GM23338 (cell line): Measurements from ENCODE around the gene MELTF. TPM values are rescaled to one million over a fixed set of nuclear protein-coding genes. Genes with fewer than 3 reads are reported as not detected.

Experiments
- ATAC-seq: fragments of 200-7000 bp; cut with Tn5 transposase; 3 replicates; pipeline ENCODE4 v1.9.1; 2020
- DNase-seq: peaks from one replicate; pipeline ENCODE4 v3.0.0-alpha.2; 2015; ENCODE audit warnings: low spot score
- H2AFZ ChIP-seq: fragments of 200-600 bp; sonication (generic); 2 replicates; pipeline ENCODE4 v1.8.0; 2016; ENCODE audit warnings: antibody characterized with exemption, mild to moderate bottlenecking, moderate library complexity
- H3F3A ChIP-seq: fragments of 200-600 bp; sonication (generic); replicated peaks from 2 replicates; pipeline ENCODE4 v1.8.0; 2017; ENCODE audit warnings: antibody characterized with exemption, mixed run types, low read depth
- H3K27ac ChIP-seq: fragments of 200-600 bp; sonication (generic); 2 replicates; pipeline ENCODE4 v1.6.1; 2016; ENCODE audit warnings: low read depth
- H3K27me3 ChIP-seq: fragments of 200-600 bp; sonication (generic); 2 replicates; pipeline ENCODE4 v1.8.0; 2016; ENCODE audit warnings: mild to moderate bottlenecking, mixed run types, moderate library complexity; ENCODE audit not compliant: insufficient read depth
- H3K36me3 ChIP-seq: fragments of 200-600 bp; sonication (generic); 2 replicates; pipeline ENCODE4 v1.8.0; 2016; ENCODE audit warnings: mild to moderate bottlenecking; ENCODE audit not compliant: insufficient read depth
- H3K4me1 ChIP-seq: fragments of 200-600 bp; sonication (generic); 2 replicates; pipeline ENCODE4 v1.8.0; 2016; ENCODE audit warnings: mild to moderate bottlenecking, moderate library complexity; ENCODE audit not compliant: insufficient read depth
- H3K4me2 ChIP-seq: fragments of 200-600 bp; sonication (generic); 2 replicates; pipeline ENCODE4 v1.7.1; 2017; ENCODE audit warnings: mixed run types
- H3K4me3 ChIP-seq: fragments of 200-600 bp; sonication (generic); 2 replicates; pipeline ENCODE4 v1.6.1; 2016; ENCODE audit warnings: mixed run types
- H3K79me2 ChIP-seq: fragments of 200-600 bp; sonication (generic); replicated peaks from 2 replicates; pipeline ENCODE4 v1.8.0; 2017; ENCODE audit warnings: mild to moderate bottlenecking; ENCODE audit not compliant: insufficient read depth
- H3K9me2 ChIP-seq: fragments of 200-600 bp; sonication (generic); 2 replicates; pipeline ENCODE4 v1.8.0; 2017; ENCODE audit not compliant: insufficient read depth
- H4K20me1 ChIP-seq: fragments of 200-600 bp; sonication (generic); replicated peaks from 2 replicates; pipeline ENCODE4 v1.8.0; 2017; ENCODE audit warnings: mild to moderate bottlenecking; ENCODE audit not compliant: insufficient read depth
- H3K27ac Mint-ChIP-seq: 2 replicates; pipeline ENCODE4 v1.8.0; 2020; ENCODE audit warnings: inconsistent platforms, mild to moderate bottlenecking, moderate library complexity, mixed read lengths
- H3K27me3 Mint-ChIP-seq: 3 replicates; pipeline ENCODE4 v1.8.0; 2022; ENCODE audit warnings: low read depth, mild to moderate bottlenecking, moderate library complexity, mixed read lengths, inconsistent platforms; ENCODE audit not compliant: insufficient read depth, poor library complexity
- H3K36me3 Mint-ChIP-seq: 3 replicates; pipeline ENCODE4 v1.8.0; 2021; ENCODE audit warnings: low read depth, mild to moderate bottlenecking, inconsistent platforms, moderate library complexity, mixed read lengths
- H3K4me1 Mint-ChIP-seq: 3 replicates; pipeline ENCODE4 v1.8.0; 2020; ENCODE audit warnings: mild to moderate bottlenecking, inconsistent platforms, mixed read lengths
- H3K4me3 Mint-ChIP-seq: 3 replicates; pipeline ENCODE4 v1.8.0; 2021; ENCODE audit warnings: moderate library complexity, mild to moderate bottlenecking, inconsistent platforms, mixed read lengths
- H3K9me3 Mint-ChIP-seq: 3 replicates; pipeline ENCODE4 v1.8.0; 2020; ENCODE audit warnings: moderate library complexity, mild to moderate bottlenecking, inconsistent platforms, mixed read lengths
- CREB1 ChIP-seq: fragments of 250-450 bp; sonication (Bioruptor Pico); IDR thresholded peaks from 2 replicates; pipeline ENCODE4 v1.5.0; 2020; ENCODE audit warnings: low read depth, mild to moderate bottlenecking, moderate library complexity
- EZH2 ChIP-seq: fragments of 200-600 bp; sonication (generic); IDR thresholded peaks from one replicate; pipeline ENCODE4 v1.8.0; 2017; ENCODE audit warnings: antibody characterized with exemption, mild to moderate bottlenecking, low read depth; ENCODE audit not compliant: unreplicated experiment
- EZH2phosphoT487 ChIP-seq: fragments of 200-600 bp; sonication (generic); IDR thresholded peaks from one replicate; pipeline ENCODE4 v1.8.1; 2018; ENCODE audit warnings: antibody characterized with exemption; ENCODE audit not compliant: unreplicated experiment
- JUNB ChIP-seq: IDR thresholded peaks from one replicate; pipeline ENCODE4 v1.6.1; 2016; ENCODE audit warnings: antibody characterized with exemption; ENCODE audit not compliant: unreplicated experiment
- POLR2AphosphoS5 ChIP-seq: IDR thresholded peaks from 2 replicates; pipeline ENCODE4 v1.6.1; 2016; ENCODE audit warnings: antibody characterized with exemption, low read depth
- STAT1 ChIP-seq: IDR thresholded peaks from one replicate; pipeline ENCODE4 v1.6.1; 2016; ENCODE audit warnings: antibody characterized with exemption; ENCODE audit not compliant: unreplicated experiment
- ZNF114 ChIP-seq: fragments of 250-450 bp; sonication (Bioruptor Pico); IDR thresholded peaks from 2 replicates; pipeline ENCODE4 v1.5.0; 2020; ENCODE audit warnings: mild to moderate bottlenecking, moderate library complexity
- ZNF331 ChIP-seq: fragments of 250-450 bp; sonication (Bioruptor Pico); IDR thresholded peaks from 2 replicates; pipeline ENCODE4 v1.5.0; 2020; ENCODE audit warnings: low read depth, mild to moderate bottlenecking, moderate library complexity
- polyA plus RNA-seq: library from polyadenylated mRNA; unstranded; fragments of >200 nt; fragmentation: Nextera tagmentation; extraction: Ambion mirVana; gene quantifications from 2 replicates; pipeline ENCODE4 v1.2.1, GENCODE V29; 2016
- total RNA-seq: library from RNA; depleted of rRNA; stranded (reverse); fragments of >200 nt; shearing (Covaris generic); gene quantifications from 2 replicates; pipeline ENCODE4 v1.2.3, GENCODE V29; 2014
- TF ChIP-seq, protein P1 (sequence below): IDR thresholded peaks from one replicate; pipeline ENCODE4 v1.6.1; 2018; ENCODE audit warnings: antibody characterized with exemption; ENCODE audit not compliant: unreplicated experiment
- TF ChIP-seq, protein P2 (sequence below): fragments of 250-450 bp; sonication (Bioruptor Pico); IDR thresholded peaks from 2 replicates; pipeline ENCODE4 v1.5.0; 2020; ENCODE audit warnings: mild to moderate bottlenecking, moderate library complexity
- TF ChIP-seq, protein P3 (sequence below): IDR thresholded peaks from 2 replicates; pipeline ENCODE4 v1.6.1; 2016; ENCODE audit warnings: antibody characterized with exemption

The MELTF gene
- total and polyA plus RNA-seq, 2 experiments from 2014 or later = 1.4 to 5.2 TPM

GRCh38 chr3:196970547-196971093 lies 59.0 kb downstream of the MELTF start:
- H3K4me2 ChIP-seq = no peak overlapping the region
- no peaks in the 10 kb centered on the region for H4K20me1 ChIP-seq
- H3K27ac Mint-ChIP-seq = no peak overlapping the region
- H3K9me2 ChIP-seq = no peaks in the 10 kb centered on the region
- DNase-seq = no peak
- 0 out of 2 replicates have a peak, but pooled peaks cover 6% of the 10 kb centered on the region for H3F3A ChIP-seq
- peaks cover 27% of the 10 kb centered on the region for H3K9me3 Mint-ChIP-seq
- H3K79me2 ChIP-seq = no peaks in the 10 kb centered on the region
- peaks cover 51% of the 10 kb centered on the region for H3K27me3 Mint-ChIP-seq
- no peaks in the 10 kb centered on the region; the same call in 1 of the 2 replicates for H3K4me1 ChIP-seq
- peak overlapping the region; percentile 60 for H3K4me3 Mint-ChIP-seq
- H2AFZ ChIP-seq = no peak overlapping the region
- H3K4me1 Mint-ChIP-seq = peaks cover 8% of the 10 kb centered on the region; the same call in 2 of the 3 replicates
- peaks cover 65% of the 10 kb centered on the region for H3K27me3 ChIP-seq
- TF ChIP-seq JUNB (no peak), EZH2 (no peak), ZNF114 (no peak), STAT1 (no peak), POLR2AphosphoS5 (no peak), ZNF331 (CRISPR knock-in tag) (no peak), EZH2phosphoT487 (no peak), CREB1 (no peak)
- TF ChIP-seq, protein P1, sequence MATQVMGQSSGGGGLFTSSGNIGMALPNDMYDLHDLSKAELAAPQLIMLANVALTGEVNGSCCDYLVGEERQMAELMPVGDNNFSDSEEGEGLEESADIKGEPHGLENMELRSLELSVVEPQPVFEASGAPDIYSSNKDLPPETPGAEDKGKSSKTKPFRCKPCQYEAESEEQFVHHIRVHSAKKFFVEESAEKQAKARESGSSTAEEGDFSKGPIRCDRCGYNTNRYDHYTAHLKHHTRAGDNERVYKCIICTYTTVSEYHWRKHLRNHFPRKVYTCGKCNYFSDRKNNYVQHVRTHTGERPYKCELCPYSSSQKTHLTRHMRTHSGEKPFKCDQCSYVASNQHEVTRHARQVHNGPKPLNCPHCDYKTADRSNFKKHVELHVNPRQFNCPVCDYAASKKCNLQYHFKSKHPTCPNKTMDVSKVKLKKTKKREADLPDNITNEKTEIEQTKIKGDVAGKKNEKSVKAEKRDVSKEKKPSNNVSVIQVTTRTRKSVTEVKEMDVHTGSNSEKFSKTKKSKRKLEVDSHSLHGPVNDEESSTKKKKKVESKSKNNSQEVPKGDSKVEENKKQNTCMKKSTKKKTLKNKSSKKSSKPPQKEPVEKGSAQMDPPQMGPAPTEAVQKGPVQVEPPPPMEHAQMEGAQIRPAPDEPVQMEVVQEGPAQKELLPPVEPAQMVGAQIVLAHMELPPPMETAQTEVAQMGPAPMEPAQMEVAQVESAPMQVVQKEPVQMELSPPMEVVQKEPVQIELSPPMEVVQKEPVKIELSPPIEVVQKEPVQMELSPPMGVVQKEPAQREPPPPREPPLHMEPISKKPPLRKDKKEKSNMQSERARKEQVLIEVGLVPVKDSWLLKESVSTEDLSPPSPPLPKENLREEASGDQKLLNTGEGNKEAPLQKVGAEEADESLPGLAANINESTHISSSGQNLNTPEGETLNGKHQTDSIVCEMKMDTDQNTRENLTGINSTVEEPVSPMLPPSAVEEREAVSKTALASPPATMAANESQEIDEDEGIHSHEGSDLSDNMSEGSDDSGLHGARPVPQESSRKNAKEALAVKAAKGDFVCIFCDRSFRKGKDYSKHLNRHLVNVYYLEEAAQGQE = no peak
- TF ChIP-seq, protein P2, sequence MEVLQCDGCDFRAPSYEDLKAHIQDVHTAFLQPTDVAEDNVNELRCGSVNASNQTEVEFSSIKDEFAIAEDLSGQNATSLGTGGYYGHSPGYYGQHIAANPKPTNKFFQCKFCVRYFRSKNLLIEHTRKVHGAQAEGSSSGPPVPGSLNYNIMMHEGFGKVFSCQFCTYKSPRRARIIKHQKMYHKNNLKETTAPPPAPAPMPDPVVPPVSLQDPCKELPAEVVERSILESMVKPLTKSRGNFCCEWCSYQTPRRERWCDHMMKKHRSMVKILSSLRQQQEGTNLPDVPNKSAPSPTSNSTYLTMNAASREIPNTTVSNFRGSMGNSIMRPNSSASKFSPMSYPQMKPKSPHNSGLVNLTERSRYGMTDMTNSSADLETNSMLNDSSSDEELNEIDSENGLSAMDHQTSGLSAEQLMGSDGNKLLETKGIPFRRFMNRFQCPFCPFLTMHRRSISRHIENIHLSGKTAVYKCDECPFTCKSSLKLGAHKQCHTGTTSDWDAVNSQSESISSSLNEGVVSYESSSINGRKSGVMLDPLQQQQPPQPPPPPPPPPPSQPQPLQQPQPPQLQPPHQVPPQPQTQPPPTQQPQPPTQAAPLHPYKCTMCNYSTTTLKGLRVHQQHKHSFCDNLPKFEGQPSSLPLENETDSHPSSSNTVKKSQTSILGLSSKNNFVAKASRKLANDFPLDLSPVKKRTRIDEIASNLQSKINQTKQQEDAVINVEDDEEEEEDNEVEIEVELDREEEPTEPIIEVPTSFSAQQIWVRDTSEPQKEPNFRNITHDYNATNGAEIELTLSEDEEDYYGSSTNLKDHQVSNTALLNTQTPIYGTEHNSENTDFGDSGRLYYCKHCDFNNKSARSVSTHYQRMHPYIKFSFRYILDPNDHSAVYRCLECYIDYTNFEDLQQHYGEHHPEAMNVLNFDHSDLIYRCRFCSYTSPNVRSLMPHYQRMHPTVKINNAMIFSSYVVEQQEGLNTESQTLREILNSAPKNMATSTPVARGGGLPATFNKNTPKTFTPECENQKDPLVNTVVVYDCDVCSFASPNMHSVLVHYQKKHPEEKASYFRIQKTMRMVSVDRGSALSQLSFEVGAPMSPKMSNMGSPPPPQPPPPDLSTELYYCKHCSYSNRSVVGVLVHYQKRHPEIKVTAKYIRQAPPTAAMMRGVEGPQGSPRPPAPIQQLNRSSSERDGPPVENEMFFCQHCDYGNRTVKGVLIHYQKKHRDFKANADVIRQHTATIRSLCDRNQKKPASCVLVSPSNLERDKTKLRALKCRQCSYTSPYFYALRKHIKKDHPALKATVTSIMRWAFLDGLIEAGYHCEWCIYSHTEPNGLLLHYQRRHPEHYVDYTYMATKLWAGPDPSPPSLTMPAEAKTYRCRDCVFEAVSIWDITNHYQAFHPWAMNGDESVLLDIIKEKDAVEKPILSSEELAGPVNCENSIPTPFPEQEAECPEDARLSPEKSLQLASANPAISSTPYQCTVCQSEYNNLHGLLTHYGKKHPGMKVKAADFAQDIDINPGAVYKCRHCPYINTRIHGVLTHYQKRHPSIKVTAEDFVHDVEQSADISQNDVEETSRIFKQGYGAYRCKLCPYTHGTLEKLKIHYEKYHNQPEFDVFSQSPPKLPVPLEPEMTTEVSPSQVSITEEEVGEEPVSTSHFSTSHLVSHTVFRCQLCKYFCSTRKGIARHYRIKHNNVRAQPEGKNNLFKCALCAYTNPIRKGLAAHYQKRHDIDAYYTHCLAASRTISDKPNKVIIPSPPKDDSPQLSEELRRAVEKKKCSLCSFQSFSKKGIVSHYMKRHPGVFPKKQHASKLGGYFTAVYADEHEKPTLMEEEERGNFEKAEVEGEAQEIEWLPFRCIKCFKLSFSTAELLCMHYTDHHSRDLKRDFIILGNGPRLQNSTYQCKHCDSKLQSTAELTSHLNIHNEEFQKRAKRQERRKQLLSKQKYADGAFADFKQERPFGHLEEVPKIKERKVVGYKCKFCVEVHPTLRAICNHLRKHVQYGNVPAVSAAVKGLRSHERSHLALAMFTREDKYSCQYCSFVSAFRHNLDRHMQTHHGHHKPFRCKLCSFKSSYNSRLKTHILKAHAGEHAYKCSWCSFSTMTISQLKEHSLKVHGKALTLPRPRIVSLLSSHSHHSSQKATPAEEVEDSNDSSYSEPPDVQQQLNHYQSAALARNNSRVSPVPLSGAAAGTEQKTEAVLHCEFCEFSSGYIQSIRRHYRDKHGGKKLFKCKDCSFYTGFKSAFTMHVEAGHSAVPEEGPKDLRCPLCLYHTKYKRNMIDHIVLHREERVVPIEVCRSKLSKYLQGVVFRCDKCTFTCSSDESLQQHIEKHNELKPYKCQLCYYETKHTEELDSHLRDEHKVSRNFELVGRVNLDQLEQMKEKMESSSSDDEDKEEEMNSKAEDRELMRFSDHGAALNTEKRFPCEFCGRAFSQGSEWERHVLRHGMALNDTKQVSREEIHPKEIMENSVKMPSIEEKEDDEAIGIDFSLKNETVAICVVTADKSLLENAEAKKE (CRISPR knock-in tag) = no peak
- TF ChIP-seq, protein P3, sequence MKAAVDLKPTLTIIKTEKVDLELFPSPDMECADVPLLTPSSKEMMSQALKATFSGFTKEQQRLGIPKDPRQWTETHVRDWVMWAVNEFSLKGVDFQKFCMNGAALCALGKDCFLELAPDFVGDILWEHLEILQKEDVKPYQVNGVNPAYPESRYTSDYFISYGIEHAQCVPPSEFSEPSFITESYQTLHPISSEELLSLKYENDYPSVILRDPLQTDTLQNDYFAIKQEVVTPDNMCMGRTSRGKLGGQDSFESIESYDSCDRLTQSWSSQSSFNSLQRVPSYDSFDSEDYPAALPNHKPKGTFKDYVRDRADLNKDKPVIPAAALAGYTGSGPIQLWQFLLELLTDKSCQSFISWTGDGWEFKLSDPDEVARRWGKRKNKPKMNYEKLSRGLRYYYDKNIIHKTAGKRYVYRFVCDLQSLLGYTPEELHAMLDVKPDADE = no peak
- peaks cover 8% of the 10 kb centered on the region for H3K36me3 Mint-ChIP-seq
- no peaks in the 10 kb centered on the region for H3K36me3 ChIP-seq
- ATAC-seq = no peak
- no peak overlapping the region for H3K4me3 ChIP-seq
- no peak overlapping the region for H3K27ac ChIP-seq
